Tongue (tissue), 2 donors: ENCODE measurements around the gene FAM151A. TPM values are rescaled to one million over a fixed set of nuclear protein-coding genes. Genes with fewer than 3 reads are reported as not detected.

Experiments used
- DNase-seq: peaks from one replicate; pipeline ENCODE4 v3.0.0-alpha.2; 2015
- total RNA-seq: library from RNA; depleted of rRNA; stranded (reverse); fragments of >200 nt; gene quantifications from one replicate; pipeline ENCODE4 v1.2.3, GENCODE V29; 2014

FAM151A gene
- total RNA-seq, 1 donor from 2014 or later = not detected

DNA sequence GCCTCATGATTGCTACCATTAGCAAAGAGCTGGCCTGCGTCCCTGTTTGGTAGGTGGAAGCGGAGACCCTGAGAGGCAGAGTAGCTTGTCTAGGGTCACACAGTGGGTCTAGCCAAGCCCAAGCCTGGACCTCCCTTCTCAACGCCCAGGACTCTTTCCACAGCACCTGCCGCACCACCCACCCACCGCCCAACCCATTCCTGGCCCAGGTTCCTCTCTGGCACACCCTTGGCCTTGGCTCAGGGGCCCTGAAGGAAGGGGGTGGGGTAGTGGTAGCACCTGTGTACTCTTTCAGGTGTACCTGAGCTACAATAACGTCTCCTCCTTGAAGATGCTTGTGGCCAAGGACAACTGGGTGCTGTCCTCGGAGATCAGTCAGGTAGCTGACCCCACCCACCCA lies 19.3 kb downstream of the FAM151A start:
- no peak for DNase-seq

DNA sequence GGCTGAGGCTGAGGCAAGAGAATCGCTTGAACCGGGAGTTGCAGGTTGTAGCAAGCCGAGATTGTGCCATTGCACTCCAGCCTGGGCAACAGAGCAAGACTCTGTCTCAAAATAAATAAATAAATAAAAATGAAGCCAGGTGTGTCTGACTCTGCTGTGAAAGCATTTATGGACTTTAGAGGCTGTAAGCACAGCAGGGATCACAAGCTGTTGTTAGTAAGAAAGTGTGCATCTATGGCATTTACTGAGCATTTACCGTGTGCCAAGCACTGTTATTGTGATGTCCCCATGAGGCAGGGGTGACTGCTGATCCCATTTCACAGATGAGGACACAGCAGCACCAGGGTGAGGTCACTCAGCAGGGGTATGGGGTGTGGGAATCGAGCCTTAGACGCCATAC lies 20.1 kb downstream of the FAM151A start:
- no peak for DNase-seq

- no peak for DNase-seq
Observed at GRCh38 chr1:54602554-54602953, 20.8 kb downstream of the FAM151A start.

- DNase-seq = no peak
Observed at GRCh38 chr1:54601730-54602129, 21.6 kb downstream of the FAM151A start.

DNA sequence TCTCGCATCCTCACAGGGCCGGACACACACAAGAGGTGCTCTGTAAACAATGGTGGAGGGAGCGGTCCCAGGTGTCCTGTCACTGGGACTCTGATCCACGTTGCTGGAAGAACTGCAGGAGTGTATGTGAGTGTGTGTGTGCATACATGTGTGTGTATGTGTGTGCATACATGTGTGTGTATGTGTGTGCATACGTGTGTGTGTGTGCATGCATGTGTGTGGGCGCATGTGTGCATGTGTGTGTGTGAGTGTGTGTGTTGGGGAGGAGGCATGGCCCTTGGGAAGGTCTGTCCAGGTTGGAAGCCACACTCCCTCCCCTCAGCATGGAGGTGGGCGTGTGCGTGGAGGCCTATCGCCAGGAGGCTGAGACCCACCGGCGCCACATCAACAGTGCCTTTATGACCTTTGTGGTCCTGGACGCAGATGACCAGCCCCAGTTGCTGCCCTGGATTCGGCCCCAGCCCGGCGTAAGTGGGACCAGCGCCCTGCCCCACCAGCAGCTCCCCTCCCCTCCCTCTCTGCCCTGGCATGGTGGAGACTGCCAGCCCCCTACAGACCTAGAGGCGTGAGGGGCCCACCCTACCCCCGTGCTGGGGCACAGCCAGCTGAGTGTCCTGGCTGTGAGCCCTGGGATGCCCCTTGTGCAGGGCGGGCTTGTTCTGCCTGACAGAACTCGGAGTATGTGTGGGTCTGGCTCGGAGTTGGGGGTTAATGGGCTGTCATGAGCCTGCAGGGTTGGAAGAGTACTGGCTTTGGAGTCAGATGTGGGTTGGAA lies 22.2 kb downstream of the FAM151A start:
- no peak for DNase-seq

GRCh38 chr1:54599211-54599823 lies 24.0 kb downstream of the FAM151A start:
- DNase-seq = no peak

DNA sequence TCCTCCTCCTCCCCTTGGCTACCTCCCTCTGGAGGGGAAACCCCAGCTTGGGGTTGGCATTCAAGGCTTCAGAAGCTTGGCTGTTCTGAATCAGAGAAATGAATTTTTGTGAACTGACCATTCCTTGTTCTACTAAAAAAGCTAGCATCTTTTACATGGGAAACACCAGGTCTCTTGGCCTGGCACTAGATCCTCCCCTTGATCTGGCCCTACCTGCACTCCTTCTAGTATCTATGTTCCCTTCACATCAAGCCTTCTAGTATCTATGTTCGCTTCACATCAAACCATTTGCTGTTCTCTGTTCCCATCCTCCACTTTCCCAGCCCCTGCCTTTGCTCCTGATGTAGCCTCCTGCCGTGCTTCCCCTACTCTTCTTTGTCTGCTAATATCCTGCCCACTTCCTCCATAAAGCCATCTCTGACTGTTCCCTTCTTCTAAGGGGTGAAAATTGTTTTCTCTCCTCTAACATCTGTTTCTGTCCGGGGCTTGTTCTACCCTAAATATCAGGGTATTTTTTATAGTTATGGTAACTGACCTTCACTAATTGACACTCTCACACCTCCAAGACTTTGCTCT lies 25.8 kb downstream of the FAM151A start:
- DNase-seq = no peak

DNA sequence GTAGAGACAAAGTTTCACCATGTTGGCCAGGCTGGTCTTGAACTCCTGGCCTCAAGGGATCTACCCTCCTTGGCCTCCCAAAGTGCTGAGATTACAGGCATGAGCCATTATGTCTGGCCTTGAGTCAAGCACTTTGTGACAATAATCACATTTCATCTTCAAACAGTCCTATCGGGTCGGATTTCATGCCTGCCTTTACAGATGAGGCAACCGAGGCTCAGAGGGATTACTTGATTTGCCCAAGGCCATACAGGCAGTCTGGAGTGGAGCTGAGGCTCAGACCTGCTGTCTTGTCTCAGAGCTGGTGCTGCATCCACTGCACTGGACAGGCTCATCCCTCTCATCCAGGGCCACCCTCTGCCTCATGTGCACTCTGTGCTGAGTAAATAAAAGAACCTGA lies 26.6 kb downstream of the FAM151A start:
- DNase-seq = no peak

- no peak for DNase-seq
Observed at GRCh38 chr1:54595956-54596498, 27.3 kb downstream of the FAM151A start.

DNA sequence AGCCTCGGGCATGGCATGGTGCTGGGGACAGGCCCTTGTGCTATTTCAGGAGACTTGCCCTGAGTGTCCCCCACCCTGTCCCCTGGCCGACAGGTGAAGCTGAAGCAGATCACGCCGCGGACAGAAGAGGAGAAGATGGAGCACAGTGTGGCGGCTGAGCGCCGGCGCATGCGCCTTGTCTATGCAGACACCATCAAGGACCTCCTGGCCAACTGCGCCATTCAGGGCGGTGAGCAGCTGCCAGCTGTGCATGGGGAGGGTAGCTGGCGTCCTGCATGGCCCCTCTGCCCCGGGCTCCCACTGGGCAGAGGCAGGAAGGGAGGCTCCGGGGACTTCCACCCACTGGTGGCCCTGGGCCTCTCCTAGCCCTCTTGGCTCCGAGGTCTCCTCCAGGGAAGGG lies 28.9 kb downstream of the FAM151A start:
- DNase-seq = no peak

- DNase-seq = no peak
Observed at GRCh38 chr1:54593571-54594160, 29.7 kb downstream of the FAM151A start.

- no peak for DNase-seq
Observed at GRCh38 chr1:54591127-54591756, 32.1 kb downstream of the FAM151A start.

GRCh38 chr1:54588377-54588776 lies 34.9 kb downstream of the FAM151A start:
- DNase-seq = no peak

DNA sequence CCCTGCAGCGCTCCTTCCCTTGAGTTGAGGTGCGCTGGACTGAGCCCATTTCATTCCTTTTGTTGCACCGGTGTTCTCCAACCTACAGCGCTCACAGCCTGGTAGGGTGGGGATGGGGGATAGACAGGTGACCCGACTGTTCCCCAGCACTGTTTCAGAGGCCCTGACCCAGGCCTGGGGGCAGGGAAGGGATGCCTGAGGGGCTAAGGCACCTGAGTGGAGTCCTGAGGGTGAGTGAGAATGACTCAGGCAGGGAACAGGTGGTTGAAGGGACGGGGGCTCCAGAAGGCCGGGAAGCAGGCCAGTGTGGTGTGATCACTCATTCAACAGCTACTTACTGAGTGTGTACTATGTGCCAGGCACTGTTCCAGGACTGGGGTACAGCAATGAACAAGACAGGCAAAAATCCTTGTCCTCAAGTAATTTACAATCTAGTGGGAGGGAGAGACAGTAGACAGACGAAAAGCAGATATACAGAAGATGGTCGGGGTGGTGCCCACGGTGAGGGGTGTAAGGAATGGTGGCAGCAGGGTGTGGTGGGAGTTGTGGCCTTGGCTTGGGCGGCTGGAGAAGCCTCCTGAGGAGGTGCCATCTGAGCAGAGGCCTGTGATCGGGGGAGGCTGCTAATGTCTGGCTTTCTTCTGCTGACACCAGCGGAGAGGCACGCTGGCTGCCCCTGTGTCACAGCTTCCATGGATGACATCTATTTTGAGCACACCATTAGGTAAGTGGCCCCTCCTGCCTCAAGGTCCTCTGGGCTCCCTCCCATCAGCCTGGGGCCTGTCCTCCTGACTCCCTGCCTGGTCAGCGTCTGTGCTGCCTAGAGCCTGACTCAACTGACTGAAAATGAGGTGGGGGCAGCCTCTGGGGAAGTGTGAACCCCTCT lies 37.9 kb downstream of the FAM151A start:
- peak; percentile 42 for DNase-seq

DNA sequence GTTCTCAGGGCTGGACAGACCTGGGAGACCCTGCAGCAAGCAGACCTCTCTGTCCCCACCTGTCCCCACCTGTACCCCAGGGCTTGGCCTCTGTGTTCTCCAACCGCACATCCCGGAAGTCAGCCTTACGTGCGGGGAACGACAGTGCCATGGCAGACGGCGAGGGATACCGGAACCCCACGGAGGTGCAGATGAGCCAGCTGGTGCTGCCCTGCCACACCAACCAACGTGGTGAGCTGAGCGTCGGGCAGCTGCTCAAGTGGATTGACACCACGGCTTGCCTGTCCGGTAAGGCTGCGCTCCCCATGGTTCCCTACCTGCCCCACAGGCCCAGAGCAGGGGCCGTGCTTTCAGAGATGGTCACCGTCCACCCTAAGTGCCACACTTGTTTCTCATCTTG lies 38.8 kb downstream of the FAM151A start:
- no peak for DNase-seq

GRCh38 chr1:54583871-54584270 lies 39.5 kb downstream of the FAM151A start:
- DNase-seq = peak; percentile 95

- DNase-seq = peak; percentile 48
Observed at GRCh38 chr1:54583307-54583686, 40.0 kb downstream of the FAM151A start.

GRCh38 chr1:54582566-54583306 lies 40.6 kb downstream of the FAM151A start:
- DNase-seq = peak; percentile 65

- DNase-seq = peak; percentile 98
Observed at GRCh38 chr1:54581621-54582035, 41.7 kb downstream of the FAM151A start.

- no peak for DNase-seq
Observed at GRCh38 chr1:54580856-54581550, 42.3 kb downstream of the FAM151A start.
